ENCODE results near the gene TSEN34. TPM values are rescaled to one million over a fixed set of nuclear protein-coding genes. Genes with fewer than 3 reads are reported as not detected.
A peak's percentile ranks its signal among the peaks of the same experiment; 100 is the strongest.
"Not testable (repeated sequence)": the region's sequence is repeated elsewhere in the genome, so short reads cannot be mapped to it uniquely, and the experiment has no call there.

The TSEN34 gene
- total and polyA plus RNA-seq, 3 donors from 2014 or later = 73.1 to 177 (median 162) TPM

DNA sequence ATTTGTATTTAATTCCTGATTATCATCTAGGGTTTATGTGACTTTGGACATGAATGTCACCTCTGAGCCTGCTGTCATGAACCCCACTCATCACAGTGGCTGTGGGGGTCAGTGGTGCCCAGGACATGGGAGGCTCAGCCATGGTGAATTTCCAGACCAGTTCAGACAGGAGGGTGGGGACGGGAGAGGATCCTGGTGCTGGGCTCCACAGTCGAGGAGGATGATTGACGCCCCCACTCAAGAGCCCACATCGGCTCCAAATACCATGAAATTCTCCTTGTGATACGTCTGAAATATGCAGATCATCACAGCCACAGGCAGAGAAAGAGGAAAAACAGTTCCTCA lies 32.8 kb downstream of the TSEN34 start:
- H3K27me3 ChIP-seq; intact Hi-C loops (cut with DNase I; ENCODE audit: low total_unique reads); H3K27ac ChIP-seq; H3K36me3 ChIP-seq (ENCODE audit: low read depth, missing control alignments); H3K4me1 ChIP-seq; H3K9me3 ChIP-seq; DNase-seq; H3K4me3 ChIP-seq: not testable (repeated sequence)
- WGBS, 2 donors = 46 to 54% methylated on average over 5 of the region's 5 CpGs

DNA sequence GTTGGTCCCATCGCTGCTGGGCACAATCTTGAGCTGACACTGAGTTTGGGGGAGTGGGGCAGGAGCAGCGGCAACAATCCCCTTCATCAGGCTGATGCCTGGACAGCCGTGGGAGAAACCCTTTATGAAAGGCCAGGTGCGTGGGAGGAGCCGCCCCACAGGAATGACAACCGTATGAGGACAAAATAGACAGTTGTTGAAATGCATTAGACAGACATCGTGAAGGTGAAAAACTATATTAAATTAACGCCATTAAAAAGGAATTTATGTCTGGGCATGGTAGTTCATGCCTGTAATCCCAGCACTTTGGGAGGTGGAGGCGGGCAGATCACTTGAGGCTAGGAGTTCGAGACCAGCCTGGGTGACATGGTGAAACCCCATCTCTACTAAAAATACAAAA lies 33.5 kb downstream of the TSEN34 start:
- H3K27me3 ChIP-seq; H3K4me1 ChIP-seq; H3K27ac ChIP-seq; DNase-seq; H3K36me3 ChIP-seq (ENCODE audit: low read depth, missing control alignments); H3K9me3 ChIP-seq; intact Hi-C loops (cut with DNase I; ENCODE audit: low total_unique reads); H3K4me3 ChIP-seq: not testable (repeated sequence)
- 57 to 75% methylated on average over 9 to 10 of the region's 10 CpGs for WGBS, 2 donors

DNA sequence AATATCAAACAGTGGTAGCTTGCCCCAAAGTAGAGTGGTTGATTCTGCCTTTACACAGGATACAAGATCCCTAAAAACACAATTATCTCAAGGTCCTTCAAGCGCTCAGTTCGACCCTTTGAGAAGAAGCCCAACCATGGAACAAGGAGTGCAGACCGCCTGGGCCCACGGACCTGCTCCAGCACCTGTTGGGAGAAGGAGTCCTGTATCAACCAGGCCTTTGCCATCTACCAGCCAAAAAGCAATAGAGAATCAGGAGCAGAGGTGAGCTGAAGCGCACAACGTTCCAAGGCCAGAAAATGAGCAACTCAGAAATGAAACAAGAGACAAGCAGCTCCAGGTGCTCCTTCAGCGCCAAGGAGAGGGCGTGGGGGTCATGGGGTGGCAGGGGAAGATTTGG lies 38.0 kb downstream of the TSEN34 start:
- DNase-seq = no peak

DNA sequence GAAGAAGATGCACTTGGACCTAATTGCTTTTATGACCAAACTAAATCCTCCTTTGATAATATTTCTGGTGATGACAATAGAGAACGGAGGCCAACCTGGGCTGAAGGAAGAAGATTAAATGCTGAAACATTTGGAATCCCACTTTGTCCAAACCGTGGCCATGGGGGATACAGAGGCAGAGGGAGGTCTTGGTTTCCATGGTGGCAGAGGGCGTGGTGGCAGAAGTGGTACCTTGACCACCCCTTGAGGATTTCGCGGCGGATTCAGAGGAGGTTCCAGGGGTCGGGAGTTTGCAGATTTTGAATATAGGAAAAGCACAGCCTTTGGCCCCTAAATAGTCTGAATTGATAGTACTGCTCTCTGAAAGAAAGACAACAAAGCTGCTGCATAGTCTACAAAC lies 38.9 kb downstream of the TSEN34 start:
- H3K4me1 ChIP-seq = no peaks in the 10 kb centered on the region
- no peak for DNase-seq
- no peaks in the 10 kb centered on the region for H3K9me3 ChIP-seq
- no peaks in the 10 kb centered on the region for H3K36me3 ChIP-seq (ENCODE audit: low read depth, missing control alignments)
- TF ChIP-seq POLR2A (IDR thresholded peaks at IDR 0.05) = no peak
- TF ChIP-seq, protein P1, sequence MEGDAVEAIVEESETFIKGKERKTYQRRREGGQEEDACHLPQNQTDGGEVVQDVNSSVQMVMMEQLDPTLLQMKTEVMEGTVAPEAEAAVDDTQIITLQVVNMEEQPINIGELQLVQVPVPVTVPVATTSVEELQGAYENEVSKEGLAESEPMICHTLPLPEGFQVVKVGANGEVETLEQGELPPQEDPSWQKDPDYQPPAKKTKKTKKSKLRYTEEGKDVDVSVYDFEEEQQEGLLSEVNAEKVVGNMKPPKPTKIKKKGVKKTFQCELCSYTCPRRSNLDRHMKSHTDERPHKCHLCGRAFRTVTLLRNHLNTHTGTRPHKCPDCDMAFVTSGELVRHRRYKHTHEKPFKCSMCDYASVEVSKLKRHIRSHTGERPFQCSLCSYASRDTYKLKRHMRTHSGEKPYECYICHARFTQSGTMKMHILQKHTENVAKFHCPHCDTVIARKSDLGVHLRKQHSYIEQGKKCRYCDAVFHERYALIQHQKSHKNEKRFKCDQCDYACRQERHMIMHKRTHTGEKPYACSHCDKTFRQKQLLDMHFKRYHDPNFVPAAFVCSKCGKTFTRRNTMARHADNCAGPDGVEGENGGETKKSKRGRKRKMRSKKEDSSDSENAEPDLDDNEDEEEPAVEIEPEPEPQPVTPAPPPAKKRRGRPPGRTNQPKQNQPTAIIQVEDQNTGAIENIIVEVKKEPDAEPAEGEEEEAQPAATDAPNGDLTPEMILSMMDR (IDR thresholded peaks at IDR 0.05) = no peak
- intact Hi-C loops (cut with DNase I; ENCODE audit: low total_unique reads) = no loop called here
- H3K27me3 ChIP-seq = no peaks in the 10 kb centered on the region
- no peak overlapping the region for H3K27ac ChIP-seq
- H3K4me3 ChIP-seq = no peak overlapping the region
- 72 to 86% methylated on average over 7 of the region's 7 CpGs for WGBS, 2 donors

More for the DNA sequence above, 38.0 kb downstream of the TSEN34 start:
- WGBS, 2 donors = 49 to 75% methylated on average over 7 to 8 of the region's 8 CpGs
- no peaks in the 10 kb centered on the region for H3K27me3 ChIP-seq
- H3K4me3 ChIP-seq = no peak overlapping the region
- H3K27ac ChIP-seq = no peak overlapping the region
- TF ChIP-seq POLR2A (IDR thresholded peaks at IDR 0.05) = no peak
- TF ChIP-seq, protein P1 (IDR thresholded peaks at IDR 0.05) = no peak
- H3K36me3 ChIP-seq (ENCODE audit: low read depth, missing control alignments) = no peaks in the 10 kb centered on the region
- no peaks in the 10 kb centered on the region for H3K9me3 ChIP-seq
- H3K4me1 ChIP-seq = no peaks in the 10 kb centered on the region
- intact Hi-C loops (cut with DNase I; ENCODE audit: low total_unique reads) = no loop called here

DNA sequence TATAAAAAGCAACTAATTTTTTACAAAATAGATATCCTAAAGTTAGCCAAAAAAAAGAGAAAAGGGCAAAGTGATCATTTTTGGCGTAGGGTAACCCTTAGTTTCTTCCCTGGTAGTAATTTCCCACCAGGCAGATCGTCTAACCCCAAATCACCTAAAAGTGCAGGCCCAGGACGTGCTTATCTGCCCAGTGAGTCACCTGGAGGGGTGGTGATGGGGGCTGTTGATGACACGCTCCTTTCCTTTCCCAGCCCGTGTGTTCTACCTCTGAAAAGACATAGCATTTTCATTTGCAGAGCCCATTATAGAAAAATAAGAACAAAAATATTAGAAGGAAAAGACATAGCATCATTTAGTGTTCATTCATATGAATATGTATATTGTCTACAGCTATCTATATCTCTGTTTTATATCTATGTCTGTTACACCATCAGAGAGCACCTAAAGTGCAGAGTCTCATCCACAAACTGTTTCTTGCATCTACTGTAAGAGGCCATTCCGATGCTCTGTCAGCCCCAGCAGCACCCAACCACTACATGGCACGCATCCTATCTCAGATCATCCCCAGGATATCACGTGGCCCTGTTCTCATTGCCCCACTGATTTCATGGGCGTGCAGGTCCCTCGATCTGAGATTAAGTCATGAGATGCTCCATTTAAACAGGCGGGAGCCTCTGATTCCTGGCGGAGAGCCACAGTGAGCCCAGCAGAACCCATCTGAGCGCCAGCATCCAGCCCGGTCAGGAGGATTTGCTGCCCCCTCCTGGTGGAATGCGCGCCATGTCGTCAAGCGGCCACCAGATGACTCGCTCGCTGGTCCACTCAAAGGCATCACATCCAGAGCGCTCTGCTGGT lies 40.2 kb downstream of the TSEN34 start:
- 35 to 45% methylated on average over 15 to 21 of the region's 21 CpGs for WGBS, 2 donors
- no peak overlapping the region for H3K4me3 ChIP-seq
- no peaks in the 10 kb centered on the region for H3K27me3 ChIP-seq
- peak; percentile 91 for DNase-seq
- H3K27ac ChIP-seq = no peak overlapping the region
- no peaks in the 10 kb centered on the region for H3K4me1 ChIP-seq
- H3K36me3 ChIP-seq (ENCODE audit: low read depth, missing control alignments) = no peaks in the 10 kb centered on the region
- no peaks in the 10 kb centered on the region for H3K9me3 ChIP-seq
- intact Hi-C loops (cut with DNase I; ENCODE audit: low total_unique reads) = no loop called here
- TF ChIP-seq, protein P1 (IDR thresholded peaks at IDR 0.05) = peak; percentile 70 to 77 (median 72)
- no peak for TF ChIP-seq POLR2A (IDR thresholded peaks at IDR 0.05)

DNA sequence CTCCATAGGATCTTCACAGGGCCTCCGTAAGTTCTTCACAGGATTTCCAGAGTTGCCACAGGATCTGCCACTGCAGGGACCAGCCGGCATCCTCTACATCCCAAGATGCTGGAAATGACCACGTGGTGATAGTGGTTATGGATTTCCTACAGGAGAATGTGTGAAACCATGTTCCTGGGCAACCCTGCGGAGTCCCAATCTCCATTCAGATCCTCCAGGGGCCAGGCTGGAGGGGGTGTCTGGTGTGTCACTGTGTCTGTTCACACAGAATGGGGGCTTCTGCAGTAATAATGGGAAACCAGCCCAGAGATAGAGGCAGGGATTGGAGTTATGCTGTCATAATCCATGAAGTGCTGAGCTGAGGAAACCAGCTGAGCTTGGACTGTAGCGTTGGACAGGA lies 42.8 kb downstream of the TSEN34 start:
- intact Hi-C loops (cut with DNase I; ENCODE audit: low total_unique reads) = no loop called here
- Histone ChIP-seq H3K27me3 (no peaks in the 10 kb centered on the region), H3K27ac (no peak overlapping the region), H3K4me1 (no peaks in the 10 kb centered on the region), H3K36me3 (ENCODE audit: low read depth, missing control alignments) (no peaks in the 10 kb centered on the region), H3K4me3 (no peak overlapping the region), H3K9me3 (no peaks in the 10 kb centered on the region)
- TF ChIP-seq, protein P1 (IDR thresholded peaks at IDR 0.05) = no peak
- TF ChIP-seq POLR2A (IDR thresholded peaks at IDR 0.05) = no peak
- DNase-seq = no peak
- WGBS, 2 donors = 36 to 76% methylated on average over 5 of the region's 5 CpGs

DNA sequence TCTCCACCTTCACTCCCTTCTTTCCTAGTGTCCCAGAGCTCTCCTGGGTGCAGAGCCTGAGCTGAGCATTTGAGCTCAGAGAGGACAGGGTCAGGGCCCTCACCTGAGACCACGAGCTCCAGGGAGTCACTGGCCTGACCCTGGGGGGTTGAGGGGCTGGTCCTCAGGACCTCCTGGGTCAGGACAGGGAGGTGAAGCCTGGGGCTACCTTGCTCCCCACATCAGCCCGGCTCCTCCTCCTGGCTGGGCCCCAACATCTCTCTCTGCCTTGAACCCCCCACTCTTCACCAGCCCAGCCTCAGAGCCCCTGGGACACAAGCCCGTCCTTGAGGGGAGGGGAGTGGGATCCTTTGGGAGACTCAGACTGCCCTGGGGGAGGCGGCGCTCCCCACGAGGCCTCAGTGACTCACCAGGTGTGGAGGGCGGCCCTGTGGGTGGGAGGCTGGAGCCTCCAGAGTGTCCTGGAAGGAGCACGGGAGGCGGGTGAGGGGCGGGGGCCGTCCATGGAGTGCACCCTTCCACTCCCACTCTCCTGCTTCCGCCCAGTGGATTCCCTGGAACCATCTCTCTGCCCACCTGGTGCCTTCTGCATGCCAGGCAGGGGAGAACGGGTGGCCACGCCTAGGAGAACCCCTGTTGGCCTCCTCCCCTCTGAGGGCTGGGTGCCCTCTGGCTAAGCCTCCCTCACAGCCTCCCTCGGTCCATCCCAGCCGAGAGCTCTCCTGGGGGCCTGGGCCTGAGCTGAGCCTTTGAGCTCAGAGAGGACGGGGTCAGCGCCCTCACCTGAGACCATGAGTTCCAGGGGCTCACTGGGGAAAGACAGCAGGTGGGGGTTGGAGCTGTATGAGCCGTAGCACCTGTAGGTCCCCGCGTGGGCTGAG lies 48.6 kb downstream of the TSEN34 start:
- H3K27ac ChIP-seq; H3K36me3 ChIP-seq (ENCODE audit: low read depth, missing control alignments); H3K4me3 ChIP-seq; H3K9me3 ChIP-seq; H3K27me3 ChIP-seq; intact Hi-C loops (cut with DNase I; ENCODE audit: low total_unique reads); H3K4me1 ChIP-seq; DNase-seq: not testable (repeated sequence)
- 68 to 82% methylated on average over 6 of the region's 21 CpGs for WGBS, 2 donors
